GM19324 (cell line): ENCODE data around the gene DIDO1.
"Not testable (repeated sequence)": the region's sequence is repeated elsewhere in the genome, so short reads cannot be mapped to it uniquely, and the experiment has no call there.

Experiments
- ATAC-seq: cut with Tn5 transposase; IDR thresholded peaks from one replicate; pipeline ENCODE4 v1.9.1; 2021; ENCODE audit warnings: mild to moderate bottlenecking, moderate library complexity; ENCODE audit not compliant: unreplicated experiment, low FRiP score

DIDO1 gene

DNA sequence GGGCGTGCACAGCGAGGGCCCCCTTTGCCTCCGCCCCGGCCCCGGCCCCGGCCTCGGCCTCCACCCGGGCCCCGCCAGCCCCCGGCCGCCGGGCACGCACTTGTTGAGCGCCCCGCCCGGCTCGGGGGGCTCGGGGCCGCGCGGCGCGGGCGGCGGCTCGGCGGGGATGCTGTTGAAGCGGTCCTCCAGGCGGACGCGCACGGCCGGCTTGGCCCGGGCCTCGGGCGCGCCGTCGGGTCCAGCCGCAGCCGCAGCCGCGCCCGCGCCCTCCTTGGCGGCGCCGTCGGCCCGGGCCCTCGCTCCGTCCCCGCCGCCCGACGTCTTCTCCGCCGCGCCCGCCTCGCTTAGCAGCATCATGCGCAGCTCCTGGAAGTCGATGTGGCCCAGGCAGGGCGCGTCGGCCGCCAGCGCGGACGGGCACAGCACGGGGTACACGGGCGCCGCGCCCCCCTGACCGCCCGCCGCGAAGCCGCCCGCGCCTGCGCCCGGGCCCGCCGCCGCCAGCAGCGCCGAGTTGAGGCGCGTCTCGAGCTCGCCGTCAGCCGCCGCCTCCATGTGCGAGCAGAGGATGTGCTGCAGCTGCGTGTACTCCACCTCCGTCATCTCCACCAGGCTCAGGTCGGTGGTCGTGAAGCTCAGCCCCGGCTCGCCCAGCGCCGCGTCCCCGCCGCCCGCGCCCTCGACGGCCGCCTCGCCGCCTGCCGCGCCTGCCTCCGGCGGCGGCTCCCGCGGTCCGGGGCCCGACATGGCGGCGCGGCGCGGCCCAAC, 65.2 kb downstream of the DIDO1 start:
- ATAC-seq, result peak; percentile 33

DNA sequence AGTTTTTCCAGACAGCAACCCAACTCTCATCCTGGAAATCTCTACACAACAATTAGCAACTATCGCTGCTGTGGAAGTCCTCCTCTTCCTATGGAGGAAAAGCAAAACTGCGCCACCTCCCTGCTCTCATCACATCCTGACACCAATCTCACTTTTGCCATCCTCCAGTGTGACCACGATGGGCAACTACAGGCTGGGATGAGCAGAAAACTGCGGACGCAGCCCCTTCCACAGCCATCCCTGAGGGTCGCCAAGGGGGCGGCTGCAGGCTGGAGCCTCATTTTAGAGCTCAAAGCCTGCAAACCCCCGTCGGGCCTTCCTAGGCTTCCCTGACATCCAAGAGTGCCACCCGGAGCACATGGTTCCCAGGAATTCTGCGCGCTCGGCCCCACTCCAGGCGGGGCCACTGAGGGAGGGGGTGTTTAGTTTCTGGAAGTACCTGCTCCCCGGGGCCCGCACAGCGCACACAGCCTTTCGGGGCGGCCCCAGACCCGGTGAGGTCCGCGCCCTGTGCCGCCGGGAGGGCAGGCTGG, 65.8 kb downstream of the DIDO1 start:
- no peak for ATAC-seq

DNA sequence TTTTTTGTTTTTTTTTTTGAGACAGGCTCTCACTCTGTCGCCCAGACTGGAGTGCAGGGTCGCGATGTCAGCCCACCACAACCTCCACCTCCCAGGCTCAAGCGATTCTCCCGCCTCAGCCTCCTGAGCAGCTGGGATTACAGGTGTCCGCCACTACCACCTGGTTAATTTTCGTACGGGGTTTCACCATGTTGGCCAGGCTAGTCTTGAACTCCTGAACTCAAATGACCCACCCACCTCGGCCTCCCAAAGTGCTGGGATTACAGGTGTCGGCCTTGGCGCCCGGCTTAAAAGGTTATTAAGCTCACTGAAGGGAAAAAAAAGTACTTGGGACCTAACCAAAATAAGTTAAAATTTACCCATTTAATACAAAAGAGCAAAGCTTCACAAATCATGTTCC, 66.6 kb downstream of the DIDO1 start:
- ATAC-seq, result no peak

DNA sequence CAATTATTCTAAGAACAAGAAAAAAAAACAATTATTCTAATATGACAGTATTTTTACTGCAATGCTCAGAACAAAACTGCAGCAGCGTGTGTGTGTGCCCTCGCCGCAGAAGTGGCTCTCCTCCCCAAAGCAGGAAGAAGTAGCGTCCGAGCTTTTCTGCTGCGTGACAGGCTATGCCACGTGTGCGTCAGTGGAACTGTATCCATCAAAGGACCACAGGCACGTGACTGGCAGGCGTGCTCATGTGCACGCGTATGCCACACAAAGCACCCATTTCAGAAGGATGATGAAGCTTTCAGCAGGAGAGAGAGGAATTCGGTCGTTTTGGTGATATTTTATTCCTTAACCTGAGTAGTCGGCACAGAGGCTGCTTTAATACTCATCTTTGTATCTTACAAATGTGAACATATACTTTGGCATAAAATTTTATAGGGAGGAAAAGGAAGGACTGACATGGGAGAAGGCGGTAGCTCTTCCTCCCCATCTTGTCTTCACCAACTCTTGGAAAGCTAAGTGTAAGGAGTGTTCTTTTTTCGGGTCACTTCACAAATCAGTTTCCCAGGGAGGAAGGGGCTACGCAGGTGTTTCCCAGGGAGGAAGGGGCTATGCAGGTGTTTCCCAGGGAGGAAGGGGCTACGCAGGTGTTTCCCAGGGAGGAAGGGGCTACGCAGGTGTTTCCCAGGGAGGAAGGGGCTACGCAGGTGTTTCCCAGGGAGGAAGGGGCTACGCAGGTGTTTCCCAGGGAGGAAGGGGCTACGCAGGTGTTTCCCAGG, 68.1 kb downstream of the DIDO1 start:
- ATAC-seq, result no peak

DNA sequence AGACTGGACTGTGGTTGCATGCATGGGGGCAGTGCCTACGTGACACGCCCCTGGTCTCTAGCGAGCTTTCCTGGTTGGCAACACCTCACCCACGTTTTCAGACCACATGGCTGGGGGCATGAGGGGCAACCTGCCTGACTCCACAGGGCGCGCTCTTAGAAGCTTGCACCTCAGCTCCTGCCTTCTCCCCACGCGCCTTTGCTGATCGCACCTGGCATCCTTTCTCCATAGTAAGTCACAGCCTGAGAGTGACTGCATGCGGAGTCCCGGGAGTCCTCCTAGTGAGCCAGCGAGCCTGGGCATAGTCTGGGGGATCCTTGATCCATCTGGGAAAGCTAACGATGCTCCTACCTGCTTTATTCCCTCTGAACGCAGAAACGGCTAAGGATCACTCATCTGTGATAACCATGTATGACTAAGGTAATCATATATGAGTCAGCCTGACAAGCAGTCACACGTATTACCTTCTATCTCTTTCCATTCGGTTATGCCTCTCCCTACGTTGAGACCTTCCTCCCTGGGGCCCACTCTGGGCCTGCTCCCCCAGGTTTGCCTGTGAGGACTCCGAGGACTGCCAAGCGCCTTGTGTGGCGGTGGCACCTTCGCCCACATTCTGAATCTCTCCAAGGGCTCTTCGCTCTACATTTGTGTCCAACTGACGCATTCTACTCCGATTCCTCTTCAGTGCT, 69.2 kb downstream of the DIDO1 start:
- no peak for ATAC-seq

DNA sequence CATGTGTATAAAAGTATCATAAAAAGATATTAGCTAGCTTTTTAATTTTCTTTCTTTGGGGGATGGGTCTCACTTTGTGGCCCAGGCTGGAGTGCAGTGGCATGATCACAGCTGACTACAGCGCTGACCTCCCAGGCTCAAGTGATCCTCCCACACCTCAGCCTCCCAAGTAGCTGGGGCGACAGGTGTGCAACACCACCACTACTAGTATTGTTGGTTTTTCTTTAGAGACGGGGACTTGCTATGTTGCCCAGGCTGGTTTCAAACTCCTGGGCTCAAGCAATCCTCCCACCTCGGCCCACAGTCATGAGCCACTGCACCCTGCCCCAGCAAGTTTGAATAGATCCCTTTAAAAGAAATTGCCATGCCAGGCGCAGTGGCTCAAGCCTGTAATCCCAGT, 71.2 kb downstream of the DIDO1 start:
- no peak for ATAC-seq

DNA sequence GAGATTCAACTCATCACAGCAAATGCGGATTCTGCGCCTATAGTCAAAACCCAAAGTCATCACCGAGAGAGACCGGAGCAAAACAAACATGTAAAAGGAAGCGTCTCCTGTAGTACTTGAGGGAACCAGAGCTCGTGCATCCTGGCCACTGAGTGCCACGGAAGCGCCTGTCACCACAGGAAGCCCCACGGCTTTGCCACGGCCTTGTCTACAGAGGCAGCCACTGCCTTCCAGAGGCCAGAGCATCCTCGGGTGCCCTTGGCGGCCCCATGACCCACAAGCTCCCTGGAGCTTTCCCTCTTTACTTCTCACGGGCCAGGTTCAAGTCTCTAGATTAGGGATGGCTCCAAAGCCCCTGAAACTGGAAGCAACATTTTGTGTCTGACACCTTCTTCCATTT, 72.2 kb downstream of the DIDO1 start:
- no peak for ATAC-seq

DNA sequence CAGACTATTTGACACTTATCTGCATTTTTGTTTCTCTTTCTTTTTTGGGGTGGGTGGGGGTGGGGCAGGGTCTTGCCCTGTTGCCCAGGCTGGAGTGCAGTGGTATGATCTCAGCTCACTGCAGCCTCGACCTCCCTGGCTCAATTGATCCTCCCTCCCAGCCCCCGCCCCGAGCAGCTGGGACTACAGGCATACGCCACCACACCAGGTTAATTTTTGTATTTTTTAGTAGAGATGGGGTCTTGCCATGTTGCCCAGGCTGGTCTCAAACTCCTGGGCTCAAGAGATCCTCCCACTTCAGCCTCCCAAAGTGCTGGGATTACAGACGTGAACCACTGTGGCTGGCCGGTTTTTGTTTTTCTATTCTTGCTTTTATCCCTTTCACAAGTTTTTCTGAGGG, 73.0 kb downstream of the DIDO1 start:
- ATAC-seq, result not testable (repeated sequence)

DNA sequence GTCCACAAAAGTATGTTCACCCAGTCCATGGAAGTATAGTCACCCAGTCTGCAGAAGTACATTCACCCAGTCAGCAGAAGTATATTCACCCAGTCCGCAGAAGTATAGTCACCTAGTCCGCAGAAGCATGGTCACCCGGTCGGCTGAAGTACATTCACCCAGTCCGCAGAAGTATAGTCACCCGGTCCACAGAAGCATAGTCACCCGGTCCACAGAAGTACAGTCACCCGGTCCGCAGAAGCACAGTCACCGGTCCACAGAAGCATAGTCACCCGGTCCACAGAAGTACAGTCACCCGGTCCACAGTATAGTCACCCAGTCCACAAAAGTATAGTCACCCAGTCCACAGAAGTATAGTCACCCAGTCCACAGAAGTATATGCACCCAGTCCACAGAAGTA, 73.5 kb downstream of the DIDO1 start:
- ATAC-seq, result no peak

DNA sequence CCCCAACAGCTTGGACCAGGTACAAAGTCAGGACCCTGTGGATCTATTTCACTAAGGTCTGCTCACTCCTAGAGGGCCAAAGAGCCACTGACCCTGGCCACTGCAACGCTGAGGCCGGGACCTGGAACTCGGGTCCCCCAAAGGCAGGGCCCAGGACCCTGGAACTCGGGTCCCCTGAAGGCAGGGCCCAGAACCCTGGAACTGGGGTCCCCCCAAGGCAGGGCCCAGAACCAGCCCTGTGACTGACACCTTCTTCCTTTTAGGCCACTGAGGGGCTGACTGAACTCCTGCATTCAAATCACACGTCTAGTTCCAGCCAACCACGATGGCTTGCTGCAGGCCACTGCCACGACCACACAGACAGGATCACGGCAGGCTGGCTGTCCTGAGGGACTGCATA, 74.1 kb downstream of the DIDO1 start:
- no peak for ATAC-seq

DNA sequence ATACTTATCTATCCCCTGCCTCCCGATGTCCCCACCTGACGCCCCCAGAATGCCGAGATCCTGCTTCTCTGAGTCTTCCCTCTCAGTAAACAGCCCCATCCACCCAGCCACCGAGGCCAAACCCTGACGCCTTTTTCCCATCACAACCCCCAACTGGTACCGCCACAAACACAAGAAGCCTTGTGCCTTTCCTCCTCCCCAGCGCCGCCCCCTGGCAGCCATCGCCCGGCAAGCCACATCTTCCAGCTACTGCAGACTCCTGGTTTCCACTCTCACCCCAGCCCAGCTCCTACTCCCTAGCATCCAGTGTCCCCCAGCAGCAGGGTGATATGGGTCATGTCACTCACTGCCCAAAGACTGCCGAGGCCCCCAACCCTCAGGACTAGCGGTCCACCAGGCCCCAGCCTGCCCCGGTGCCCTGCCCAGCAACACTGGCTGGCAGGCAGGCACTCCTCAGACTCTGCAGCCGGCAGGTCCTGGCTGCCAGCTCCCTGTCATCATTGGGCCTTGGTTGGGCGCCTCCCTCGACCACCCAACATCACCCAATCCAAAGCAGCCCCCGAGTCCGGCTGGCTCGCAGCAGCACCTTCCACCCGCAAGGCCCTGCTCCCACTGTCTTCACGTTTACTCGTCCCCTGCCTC, 75.9 kb downstream of the DIDO1 start:
- ATAC-seq, result no peak

DNA sequence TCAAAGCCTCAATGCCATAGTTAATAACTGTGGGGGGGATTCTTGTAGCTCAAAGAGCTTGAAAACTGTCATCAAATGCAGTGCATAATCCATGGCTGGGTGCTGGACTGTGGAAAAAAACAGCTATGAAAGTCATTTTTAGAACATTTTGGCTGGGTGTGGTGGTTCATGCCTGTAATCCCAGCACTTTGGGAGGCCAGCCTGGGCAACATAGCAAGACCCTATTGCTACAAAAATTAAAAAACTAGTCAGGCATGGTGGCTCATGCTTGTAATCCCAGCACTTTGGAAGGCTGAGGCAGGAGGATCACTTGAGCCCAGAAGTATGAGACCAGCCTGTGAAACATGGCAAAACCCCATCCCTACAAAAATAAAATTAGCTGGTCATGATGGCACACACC, 76.9 kb downstream of the DIDO1 start:
- ATAC-seq, result no peak

DNA sequence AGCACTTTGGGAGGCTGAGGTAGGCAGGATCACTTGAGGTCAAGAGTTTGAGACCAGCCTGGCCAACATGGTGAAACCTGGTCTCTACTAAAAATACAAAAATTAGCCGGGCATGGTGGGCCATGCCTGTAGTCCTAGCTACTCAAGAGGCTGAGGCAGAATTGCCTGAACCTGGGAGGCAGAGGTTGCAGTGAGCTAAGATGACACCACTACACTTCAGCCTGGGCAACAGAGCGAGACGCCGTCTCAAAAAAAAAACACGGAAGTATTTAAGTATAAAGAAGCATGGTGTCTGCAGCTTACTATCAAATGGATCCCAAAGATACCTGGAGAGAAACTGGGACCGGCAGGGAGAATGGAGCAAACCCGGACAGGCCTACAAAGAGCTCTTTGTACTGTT, 77.4 kb downstream of the DIDO1 start:
- ATAC-seq, result not testable (repeated sequence)

DNA sequence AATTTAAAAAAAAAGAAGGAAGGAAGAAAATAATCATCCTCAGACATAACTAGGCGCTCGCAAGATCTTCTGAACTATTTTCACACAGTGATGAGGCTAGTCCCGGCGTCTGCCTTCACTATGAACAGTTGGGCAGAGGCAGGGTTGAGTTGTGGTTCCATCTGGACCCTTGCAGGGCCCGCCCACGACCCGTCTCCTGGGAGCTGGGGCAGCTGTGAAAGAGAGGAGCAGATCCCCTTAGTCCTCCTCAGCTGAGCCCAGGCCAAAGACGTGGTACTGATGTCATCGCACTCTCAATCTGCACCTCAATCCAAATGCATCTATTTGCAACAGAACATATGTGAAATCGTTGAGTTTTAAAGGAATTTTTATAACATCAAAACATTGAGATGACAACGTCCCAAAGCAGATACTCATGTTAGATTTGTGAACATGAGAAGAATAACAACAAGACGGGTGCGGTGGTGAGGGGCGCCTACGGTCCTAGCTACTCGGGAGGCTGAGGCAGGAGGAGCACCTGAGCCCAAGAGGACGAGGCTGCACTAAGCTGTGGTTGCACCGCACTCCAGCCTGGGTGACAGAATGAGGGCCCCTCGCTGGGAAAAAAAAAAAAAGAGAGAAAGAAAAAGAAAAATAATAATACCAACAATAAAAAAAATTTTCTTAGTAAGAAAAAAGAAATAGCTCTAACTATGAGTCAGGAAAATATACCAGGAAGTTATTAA, 80.0 kb downstream of the DIDO1 start:
- ATAC-seq, result no peak

DNA sequence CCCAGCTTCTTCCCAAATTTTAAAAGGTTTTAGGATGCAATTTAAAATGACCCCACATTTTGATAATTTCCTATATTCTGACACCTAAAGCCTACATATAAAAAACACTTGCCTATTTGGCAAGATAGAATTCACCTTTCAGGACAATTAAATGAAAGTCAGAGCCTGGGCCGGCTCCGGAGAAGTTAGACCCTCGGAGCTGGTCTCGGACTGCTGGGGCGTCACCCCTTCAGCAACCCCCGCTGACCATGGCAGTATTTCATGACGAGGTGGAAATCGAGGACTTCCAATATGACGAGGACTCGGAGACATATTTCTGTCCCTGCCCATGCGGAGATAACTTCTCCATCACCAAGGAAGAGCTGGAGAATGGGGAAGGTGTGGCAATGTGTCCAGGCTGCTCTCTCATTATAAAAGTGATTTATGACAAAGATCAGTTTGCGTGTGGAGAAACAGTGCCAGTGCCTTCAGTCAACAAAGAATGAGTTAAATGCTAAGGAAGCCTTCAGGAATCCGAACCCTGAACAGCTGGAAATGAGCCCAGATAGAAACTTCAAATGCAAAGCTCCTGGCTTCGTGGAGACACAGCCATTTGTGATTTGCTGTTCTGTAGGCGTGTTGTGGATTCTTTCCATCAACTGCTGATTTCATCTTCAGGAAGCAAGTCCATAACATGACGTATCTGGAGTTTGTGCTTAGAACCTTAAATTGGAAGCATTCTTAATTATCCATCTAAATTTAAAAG, 80.7 kb downstream of the DIDO1 start:
- no peak for ATAC-seq

DNA sequence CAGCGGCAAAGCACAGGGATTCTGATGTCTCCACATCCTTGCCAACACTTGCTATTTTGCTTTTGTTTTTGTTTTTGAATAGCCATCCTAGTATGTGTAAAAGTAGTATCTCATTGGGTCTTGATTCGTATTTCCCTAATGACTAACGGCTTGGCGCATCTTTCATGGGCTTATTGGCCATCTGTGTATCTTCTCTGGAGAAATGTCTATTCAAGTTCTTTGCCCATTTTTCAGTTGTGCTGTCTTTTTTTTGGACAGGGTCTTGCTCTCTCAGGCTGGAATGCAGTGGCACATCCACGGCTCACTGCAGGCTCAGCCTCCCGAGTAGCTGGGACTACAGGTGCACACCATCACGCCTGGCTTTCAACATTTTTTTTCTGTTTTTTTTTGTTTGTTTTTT, 82.1 kb downstream of the DIDO1 start:
- ATAC-seq, result no peak

DNA sequence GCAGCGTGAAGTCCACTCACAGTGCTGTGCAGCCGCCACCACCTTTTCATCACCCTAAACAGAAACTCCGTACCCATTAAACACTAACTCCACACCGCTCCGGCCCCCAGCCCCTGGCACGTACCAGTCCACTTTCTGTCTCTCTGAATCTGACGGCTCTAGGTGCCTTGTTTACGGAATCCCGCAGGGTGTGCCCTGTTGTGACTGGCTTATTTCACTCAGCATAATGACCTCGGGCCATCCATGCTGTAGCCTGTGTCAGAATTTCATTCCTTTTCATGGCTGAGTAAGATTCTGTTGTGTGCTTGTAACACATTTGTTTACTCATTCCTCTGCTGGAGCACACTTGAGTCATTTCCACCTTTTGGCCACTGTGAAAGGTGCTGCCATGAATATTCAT, 82.6 kb downstream of the DIDO1 start:
- no peak for ATAC-seq

DNA sequence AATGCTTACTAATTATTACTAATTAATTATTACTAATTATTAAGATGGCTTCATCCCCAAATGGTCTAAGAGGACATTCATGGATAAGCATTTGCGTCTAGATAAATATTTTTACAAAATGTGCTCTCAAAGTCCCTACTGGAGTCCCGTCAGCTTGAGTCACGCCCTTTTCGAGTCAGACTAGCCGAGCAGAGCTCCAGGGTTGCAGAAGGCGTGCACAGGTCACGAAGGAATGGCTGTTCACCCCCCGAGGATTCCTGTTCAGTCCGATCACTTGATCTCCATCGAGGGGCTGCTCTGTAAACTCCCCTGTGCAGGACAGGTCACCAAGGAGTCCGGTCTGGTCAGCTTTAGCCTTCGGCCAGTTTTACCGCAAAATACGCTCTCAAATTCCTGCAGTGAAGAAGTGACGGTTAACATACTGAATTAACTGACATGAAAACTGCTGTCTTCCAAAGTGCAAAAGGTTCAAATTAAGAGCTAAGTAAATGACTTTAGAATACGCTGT, 84.5 kb downstream of the DIDO1 start:
- ATAC-seq, result no peak
